Fibroblast of villous mesenchyme (primary cell): ENCODE results near the gene PPP5C. TPM values are rescaled to one million over a fixed set of nuclear protein-coding genes. Genes with fewer than 3 reads are reported as not detected.

Experiments
- DNase-seq: peaks from one replicate; pipeline ENCODE4 v3.0.0-alpha.2; 2010; ENCODE audit warnings: low read depth
- H3K4me3 ChIP-seq: 2 replicates; pipeline ENCODE4 v1.5.1; 2011; ENCODE audit warnings: low read depth, mild to moderate bottlenecking, low read length
- total RNA-seq: library from RNA; depleted of rRNA; stranded (reverse); fragments of >200 nt; gene quantifications from 2 replicates; pipeline ENCODE4 v1.2.3, GENCODE V29; 2012
- TF ChIP-seq, protein P1 (sequence below): IDR thresholded peaks from 2 replicates; pipeline ENCODE4 v1.5.1; 2012; ENCODE audit warnings: low read depth, mild to moderate bottlenecking, low read length; ENCODE audit not compliant: insufficient read depth

PPP5C gene
- total RNA-seq, 1 donor = 44.9 TPM

DNA sequence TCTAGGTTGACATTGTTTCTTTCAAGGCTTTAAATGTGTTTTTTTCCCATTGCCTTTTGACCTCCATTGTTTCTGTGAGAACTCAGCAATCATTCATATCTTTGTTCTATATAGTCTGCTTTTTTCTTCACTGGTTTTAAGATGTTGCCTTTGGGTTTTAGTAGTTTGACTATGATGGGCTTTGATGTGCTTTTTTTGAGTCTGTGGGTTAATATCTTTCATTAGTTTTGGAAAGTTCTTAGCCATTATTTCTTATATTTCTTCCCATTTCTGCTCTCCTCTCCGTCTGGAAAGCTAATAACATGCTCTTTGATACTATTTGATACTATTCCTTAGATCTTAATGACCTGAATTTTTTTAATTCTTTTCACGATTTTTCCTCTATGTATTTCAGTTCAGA lies 33.8 kb downstream of the PPP5C start:
- DNase-seq = no peak
- TF ChIP-seq, protein P1, sequence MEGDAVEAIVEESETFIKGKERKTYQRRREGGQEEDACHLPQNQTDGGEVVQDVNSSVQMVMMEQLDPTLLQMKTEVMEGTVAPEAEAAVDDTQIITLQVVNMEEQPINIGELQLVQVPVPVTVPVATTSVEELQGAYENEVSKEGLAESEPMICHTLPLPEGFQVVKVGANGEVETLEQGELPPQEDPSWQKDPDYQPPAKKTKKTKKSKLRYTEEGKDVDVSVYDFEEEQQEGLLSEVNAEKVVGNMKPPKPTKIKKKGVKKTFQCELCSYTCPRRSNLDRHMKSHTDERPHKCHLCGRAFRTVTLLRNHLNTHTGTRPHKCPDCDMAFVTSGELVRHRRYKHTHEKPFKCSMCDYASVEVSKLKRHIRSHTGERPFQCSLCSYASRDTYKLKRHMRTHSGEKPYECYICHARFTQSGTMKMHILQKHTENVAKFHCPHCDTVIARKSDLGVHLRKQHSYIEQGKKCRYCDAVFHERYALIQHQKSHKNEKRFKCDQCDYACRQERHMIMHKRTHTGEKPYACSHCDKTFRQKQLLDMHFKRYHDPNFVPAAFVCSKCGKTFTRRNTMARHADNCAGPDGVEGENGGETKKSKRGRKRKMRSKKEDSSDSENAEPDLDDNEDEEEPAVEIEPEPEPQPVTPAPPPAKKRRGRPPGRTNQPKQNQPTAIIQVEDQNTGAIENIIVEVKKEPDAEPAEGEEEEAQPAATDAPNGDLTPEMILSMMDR = no peak
- no peak overlapping the region for H3K4me3 ChIP-seq

DNA sequence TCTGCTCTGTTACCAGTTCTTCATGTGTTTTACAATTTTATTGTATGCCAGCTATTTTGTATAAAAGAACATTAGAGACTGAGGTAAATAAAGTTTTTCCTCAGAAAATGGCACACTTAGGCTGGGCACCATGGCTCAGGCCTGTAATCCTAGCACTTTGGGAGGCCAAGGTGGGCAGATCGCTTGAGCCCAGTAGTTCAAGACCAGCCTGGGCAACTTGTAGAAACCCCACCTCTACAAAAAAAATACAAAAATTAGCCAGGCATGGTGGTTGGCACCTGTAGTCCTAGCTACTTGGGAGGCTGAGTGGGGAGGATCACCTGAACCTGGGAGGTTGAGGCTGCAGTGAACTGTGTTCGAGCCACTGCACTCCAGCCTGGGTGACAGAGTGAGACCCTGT lies 34.5 kb downstream of the PPP5C start:
- TF ChIP-seq, protein P1 = no peak
- H3K4me3 ChIP-seq = no peak overlapping the region
- no peak for DNase-seq

DNA sequence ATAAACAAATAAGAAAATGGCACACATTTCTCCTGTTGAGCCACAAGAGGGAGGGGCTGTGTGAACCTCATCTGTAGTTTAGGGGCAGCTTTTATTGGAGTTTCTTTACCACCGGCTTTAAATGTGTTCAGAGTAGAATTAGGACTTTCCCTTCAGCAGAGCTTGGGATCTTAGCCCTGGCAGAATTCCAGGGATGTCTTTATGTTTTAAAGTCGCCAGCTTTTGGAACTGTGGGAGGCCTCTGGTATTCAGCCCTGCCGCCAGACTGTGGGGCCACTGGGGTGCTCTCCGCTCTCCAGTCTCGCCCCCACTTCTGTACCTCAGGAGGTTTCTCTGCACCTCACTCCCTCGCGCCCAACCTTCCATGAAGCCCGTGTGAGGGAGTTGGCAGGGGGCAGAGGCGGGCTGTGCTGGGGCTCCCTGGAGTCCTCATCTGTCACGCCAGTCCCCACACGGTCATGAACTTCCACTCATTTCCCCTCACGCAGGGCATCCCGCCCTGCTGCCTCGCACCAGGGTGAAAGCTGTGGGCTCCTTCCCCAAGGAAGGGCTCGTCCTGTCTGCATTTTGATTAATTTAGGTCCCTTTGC lies 35.0 kb downstream of the PPP5C start:
- TF ChIP-seq, protein P1 = no peak
- H3K4me3 ChIP-seq = no peak overlapping the region
- no peak for DNase-seq

DNA sequence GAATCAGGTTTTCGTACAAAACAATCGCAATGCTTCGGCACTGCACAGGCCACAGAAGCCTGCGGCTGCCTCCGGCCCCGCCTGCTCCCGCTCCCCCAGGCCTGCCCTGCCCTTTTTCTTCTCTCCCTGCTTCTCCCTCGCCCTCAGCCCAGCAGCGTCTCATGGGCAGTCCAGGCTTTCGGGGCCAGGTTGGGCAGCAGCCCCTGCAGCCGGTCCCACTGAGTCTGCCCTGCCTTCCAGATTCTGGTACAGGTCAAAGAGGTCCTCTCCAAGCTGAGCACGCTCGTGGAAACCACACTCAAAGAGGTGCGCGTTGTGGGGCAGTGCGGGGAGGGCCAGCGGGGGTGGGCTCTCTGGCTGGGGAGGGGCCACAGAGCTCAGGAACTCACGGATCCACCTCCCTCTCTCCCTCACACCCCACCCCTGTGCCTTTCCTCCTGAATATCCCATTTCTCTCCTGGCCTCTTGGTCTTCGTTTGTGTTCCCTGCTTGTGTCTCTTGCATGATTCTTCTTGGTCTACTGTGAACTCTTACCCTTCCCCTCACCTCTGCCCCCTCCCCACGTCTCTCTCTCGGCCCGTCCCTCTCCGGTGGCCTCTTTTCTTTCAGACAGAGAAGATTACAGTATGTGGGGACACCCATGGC lies 36.4 kb downstream of the PPP5C start:
- TF ChIP-seq, protein P1 = no peak
- DNase-seq = no peak
- no peak overlapping the region for H3K4me3 ChIP-seq

DNA sequence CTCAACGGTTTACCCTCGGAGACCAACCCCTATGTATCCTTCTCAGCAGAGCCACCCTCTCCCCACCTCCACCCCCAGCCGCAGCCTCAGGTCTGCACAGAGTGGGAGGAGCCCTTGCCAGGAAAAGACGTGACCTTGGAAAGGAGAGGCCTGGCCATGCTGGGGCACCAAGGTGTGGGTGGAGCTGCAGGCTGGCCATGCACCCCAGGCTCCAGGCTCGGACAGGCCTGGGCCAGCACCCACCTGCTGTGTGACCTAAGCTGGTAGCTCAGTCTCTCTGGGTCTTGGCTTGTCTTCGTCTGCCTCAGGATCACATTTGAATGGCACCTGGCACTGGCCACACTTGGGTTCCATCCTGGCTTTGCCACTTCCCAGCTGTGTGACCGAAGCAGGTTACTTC lies 37.0 kb downstream of the PPP5C start:
- no peak overlapping the region for H3K4me3 ChIP-seq
- no peak for DNase-seq

DNA sequence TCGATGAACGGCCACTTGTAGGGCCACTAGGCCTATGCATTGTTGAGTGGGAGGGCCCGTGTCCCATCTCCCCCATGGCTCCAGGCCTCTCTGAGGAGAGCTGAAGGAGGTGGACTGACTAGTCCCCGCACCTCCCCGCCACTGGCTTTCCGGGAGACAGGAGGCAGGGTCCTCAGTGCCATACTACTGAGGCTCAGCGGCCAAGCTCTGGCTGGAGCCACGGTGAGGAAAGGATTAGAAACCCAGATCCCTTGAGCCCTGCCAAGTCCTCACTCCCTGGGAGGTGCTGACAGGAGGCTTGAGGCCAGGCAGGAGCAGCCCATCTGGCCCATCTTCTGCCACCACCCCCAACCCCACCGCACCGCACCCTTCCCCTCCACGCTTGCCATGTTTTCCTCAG lies 37.5 kb downstream of the PPP5C start:
- TF ChIP-seq, protein P1 = no peak

More for the DNA sequence above, 37.0 kb downstream of the PPP5C start:
- TF ChIP-seq, protein P1 = no peak

DNA sequence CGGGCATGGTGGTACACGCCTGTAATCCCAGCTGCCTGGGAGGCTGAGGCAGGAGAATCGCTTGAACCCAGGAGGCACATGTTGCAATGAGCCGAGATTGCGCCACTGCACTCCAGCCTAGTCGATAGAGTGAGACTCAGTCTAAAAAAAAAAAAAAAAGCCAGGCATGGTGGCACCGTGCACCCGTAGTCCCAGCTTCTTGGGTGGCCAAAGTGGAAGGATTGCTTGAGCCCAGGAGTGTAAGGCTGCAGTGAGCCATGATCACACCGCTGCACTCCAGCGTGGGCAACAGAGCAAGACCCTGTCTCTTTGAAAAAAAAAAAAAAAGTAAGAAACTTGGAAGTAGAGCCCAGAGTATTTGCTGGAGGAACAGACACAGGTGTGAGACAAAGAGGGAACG lies 38.7 kb downstream of the PPP5C start:
- TF ChIP-seq, protein P1 = no peak
- no peak overlapping the region for H3K4me3 ChIP-seq
- no peak for DNase-seq

More for the DNA sequence above, 37.5 kb downstream of the PPP5C start:
- H3K4me3 ChIP-seq = no peak overlapping the region
- DNase-seq = no peak
